Measurements from ENCODE around the gene ANO6.

DNA sequence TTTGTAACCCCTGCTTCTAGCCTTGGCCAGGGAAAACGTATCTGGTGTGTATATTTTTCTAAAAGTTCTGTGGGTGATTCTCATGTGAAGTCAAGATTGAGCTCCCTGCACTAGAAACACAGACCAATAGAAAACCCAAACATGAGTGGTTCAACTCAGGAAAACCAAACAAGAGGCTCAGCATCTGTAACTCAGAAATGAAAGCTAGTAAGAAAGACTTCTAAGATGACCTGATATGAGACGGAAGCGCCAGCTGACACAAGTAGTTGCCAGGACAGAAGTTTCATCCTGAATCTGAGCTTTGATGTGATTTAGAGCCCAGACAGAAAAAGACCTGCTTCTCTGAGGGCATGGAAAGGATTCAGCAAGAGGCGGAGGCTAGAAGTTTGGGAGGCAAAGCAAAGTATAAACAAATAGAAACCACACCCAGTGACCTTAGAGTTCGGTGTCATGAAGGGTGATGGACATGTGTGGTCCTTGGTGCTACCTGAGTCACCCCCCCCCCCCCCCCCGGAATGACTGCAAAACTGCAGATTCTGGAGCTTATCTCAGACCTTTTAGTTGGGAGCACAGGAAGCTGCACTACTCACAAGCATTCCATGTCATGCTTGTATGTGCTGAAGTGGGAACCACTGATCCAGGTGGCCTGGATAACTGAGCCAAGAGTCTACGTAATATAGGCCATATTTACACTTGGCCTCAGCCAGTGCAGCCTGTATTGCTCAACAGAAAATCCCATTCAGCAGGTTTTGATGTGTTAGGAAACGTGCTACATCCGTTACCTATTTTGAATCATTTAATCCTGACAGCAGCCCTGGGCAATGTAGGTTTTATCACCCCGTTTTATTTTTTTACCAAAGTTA, 191.3 kb downstream of the ANO6 start:
- TF ChIP-seq, protein P1, sequence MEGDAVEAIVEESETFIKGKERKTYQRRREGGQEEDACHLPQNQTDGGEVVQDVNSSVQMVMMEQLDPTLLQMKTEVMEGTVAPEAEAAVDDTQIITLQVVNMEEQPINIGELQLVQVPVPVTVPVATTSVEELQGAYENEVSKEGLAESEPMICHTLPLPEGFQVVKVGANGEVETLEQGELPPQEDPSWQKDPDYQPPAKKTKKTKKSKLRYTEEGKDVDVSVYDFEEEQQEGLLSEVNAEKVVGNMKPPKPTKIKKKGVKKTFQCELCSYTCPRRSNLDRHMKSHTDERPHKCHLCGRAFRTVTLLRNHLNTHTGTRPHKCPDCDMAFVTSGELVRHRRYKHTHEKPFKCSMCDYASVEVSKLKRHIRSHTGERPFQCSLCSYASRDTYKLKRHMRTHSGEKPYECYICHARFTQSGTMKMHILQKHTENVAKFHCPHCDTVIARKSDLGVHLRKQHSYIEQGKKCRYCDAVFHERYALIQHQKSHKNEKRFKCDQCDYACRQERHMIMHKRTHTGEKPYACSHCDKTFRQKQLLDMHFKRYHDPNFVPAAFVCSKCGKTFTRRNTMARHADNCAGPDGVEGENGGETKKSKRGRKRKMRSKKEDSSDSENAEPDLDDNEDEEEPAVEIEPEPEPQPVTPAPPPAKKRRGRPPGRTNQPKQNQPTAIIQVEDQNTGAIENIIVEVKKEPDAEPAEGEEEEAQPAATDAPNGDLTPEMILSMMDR (IDR thresholded peaks at IDR 0.05; ENCODE audit: poor library complexity, severe bottlenecking) = no peak
- no peak for TF ChIP-seq POLR2AphosphoS5 (IDR thresholded peaks at IDR 0.05)
- TF ChIP-seq SMC3 (conservative IDR thresholded peaks at IDR 0.05; ENCODE audit: poor library complexity) = no peak
- no peak for TF ChIP-seq EP300 (conservative IDR thresholded peaks at IDR 0.05; ENCODE audit: poor library complexity, severe bottlenecking)
- TF ChIP-seq, protein P2, sequence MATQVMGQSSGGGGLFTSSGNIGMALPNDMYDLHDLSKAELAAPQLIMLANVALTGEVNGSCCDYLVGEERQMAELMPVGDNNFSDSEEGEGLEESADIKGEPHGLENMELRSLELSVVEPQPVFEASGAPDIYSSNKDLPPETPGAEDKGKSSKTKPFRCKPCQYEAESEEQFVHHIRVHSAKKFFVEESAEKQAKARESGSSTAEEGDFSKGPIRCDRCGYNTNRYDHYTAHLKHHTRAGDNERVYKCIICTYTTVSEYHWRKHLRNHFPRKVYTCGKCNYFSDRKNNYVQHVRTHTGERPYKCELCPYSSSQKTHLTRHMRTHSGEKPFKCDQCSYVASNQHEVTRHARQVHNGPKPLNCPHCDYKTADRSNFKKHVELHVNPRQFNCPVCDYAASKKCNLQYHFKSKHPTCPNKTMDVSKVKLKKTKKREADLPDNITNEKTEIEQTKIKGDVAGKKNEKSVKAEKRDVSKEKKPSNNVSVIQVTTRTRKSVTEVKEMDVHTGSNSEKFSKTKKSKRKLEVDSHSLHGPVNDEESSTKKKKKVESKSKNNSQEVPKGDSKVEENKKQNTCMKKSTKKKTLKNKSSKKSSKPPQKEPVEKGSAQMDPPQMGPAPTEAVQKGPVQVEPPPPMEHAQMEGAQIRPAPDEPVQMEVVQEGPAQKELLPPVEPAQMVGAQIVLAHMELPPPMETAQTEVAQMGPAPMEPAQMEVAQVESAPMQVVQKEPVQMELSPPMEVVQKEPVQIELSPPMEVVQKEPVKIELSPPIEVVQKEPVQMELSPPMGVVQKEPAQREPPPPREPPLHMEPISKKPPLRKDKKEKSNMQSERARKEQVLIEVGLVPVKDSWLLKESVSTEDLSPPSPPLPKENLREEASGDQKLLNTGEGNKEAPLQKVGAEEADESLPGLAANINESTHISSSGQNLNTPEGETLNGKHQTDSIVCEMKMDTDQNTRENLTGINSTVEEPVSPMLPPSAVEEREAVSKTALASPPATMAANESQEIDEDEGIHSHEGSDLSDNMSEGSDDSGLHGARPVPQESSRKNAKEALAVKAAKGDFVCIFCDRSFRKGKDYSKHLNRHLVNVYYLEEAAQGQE (IDR thresholded peaks at IDR 0.05; ENCODE audit: borderline replicate concordance) = no peak
